K562 (cell line): ENCODE results near the gene KIAA0930. TPM values are rescaled to one million over a fixed set of nuclear protein-coding genes. Genes with fewer than 3 reads are reported as not detected.

Experiments used
- ATAC-seq: fragments of 200-7000 bp; cut with Tn5 transposase; 3 replicates; pipeline ENCODE4 v1.9.1; 2020; ENCODE audit warnings: moderate library complexity
- BruUV-seq: library from RNA; stranded (reverse); fragments of 400-500 nt; replicated peaks from 2 replicates; lab custom pipeline; 2021; lab: Mats Ljungman, UMichigan
- CTCF ChIA-PET: fragments of 300-600 bp; formaldehyde crosslinking; extraction: SDS; loops from one replicate; lab custom pipeline; 2021; ENCODE audit warnings: low intra/inter-chr PET ratio; lab: Yijun Ruan, JAX
- POLR2A ChIA-PET: fragments of 300-600, 350-650 bp; sonication (Branson Sonifier 250); formaldehyde crosslinking; extraction: SDS; loops from one replicate; lab custom pipeline; 2021; ENCODE audit warnings: antibody characterized with exemption, inconsistent platforms; lab: Yijun Ruan, JAX
- DNase-seq, 4 experiments: peaks; one replicate each; pipeline versions ENCODE4 v3.0.0 to v3.0.0-alpha.2; 2011 to 2018; ENCODE audit warnings: low spot score in 3 of 4, mixed read lengths in 3 of 4; ENCODE audit errors: extremely low read depth in 1 of 4
- FAIRE-seq: peaks from 2 replicates; lab custom pipeline; 2011; peaks lifted over from hg19 to GRCh38; lab: Jason Lieb, UNC
- H2AFZ ChIP-seq: 2 replicates; pipeline ENCODE4 v1.6.0; 2011; ENCODE audit warnings: low read depth, low read length, control low read depth, inconsistent platforms
- H3K27ac ChIP-seq: fragments of 200-600 bp; 3 replicates; pipeline ENCODE4 v1.8.0; 2011; ENCODE audit warnings: low read depth, mild to moderate bottlenecking, control low read depth, inconsistent platforms, low read length, moderate library complexity, mixed read lengths; ENCODE audit errors: extremely low read depth
- H3K27me3 ChIP-seq, 2 experiments: fragments of 300-600 bp in 1 of 2; 2 replicates in 1 of 2; 3 replicates in 1 of 2; pipeline versions ENCODE4 v1.6.0 to v1.8.0; 2011; ENCODE audit warnings: inconsistent platforms in 2 of 2, low read length in 2 of 2, mild to moderate bottlenecking in 1 of 2, mixed read lengths in 1 of 2, moderate library complexity in 1 of 2; ENCODE audit not compliant: control insufficient read depth in 2 of 2, insufficient read depth in 2 of 2
- H3K36me3 ChIP-seq: fragments of 300-600 bp; 3 replicates; pipeline ENCODE4 v1.8.0; 2011; ENCODE audit warnings: mild to moderate bottlenecking, low read length, inconsistent platforms; ENCODE audit not compliant: control insufficient read depth, insufficient read depth
- H3K4me1 ChIP-seq, 2 experiments: fragments of 200-600 bp in 1 of 2; replicated peaks in 1 of 2; 2 replicates in 1 of 2; 3 replicates in 1 of 2; pipeline versions ENCODE4 v1.5.1 to v1.8.0; 2011; ENCODE audit warnings: inconsistent platforms in 2 of 2, low read length in 2 of 2, mild to moderate bottlenecking in 1 of 2, mixed read lengths in 1 of 2, moderate library complexity in 1 of 2; ENCODE audit not compliant: control insufficient read depth in 2 of 2, insufficient read depth in 2 of 2
- H3K4me2 ChIP-seq: 2 replicates; pipeline ENCODE4 v1.6.1; 2011; ENCODE audit warnings: low read length, control low read depth, inconsistent platforms, mixed read lengths; ENCODE audit not compliant: insufficient read depth
- H3K4me3 ChIP-seq: fragments of 200-600 bp; sonication (generic), shearing (Covaris generic); 2 replicates; pipeline ENCODE4 v1.5.1; 2016; ENCODE audit warnings: control low read depth, inconsistent platforms
- H3K79me2 ChIP-seq: fragments of 200-600 bp; 3 replicates; pipeline ENCODE4 v1.8.0; 2011; ENCODE audit warnings: low read length, inconsistent platforms; ENCODE audit not compliant: control insufficient read depth, insufficient read depth
- H3K9ac ChIP-seq, 2 experiments: 2 replicates each; pipeline versions ENCODE4 v1.6.0 to v1.6.1; 2011; ENCODE audit warnings: low read depth in 2 of 2, low read length in 2 of 2, control low read depth in 1 of 2, inconsistent platforms in 1 of 2, mild to moderate bottlenecking in 1 of 2, mixed read lengths in 1 of 2; ENCODE audit not compliant: insufficient read depth in 1 of 2
- H3K9me1 ChIP-seq: one replicate; pipeline ENCODE4 v1.6.0; 2011; ENCODE audit warnings: inconsistent platforms, mild to moderate bottlenecking, low read length, moderate library complexity; ENCODE audit not compliant: control insufficient read depth, insufficient read depth
- H3K9me3 ChIP-seq: replicated peaks from 2 replicates; pipeline ENCODE4 v1.5.1; 2011; ENCODE audit warnings: low read depth, low read length, inconsistent platforms; ENCODE audit not compliant: control insufficient read depth, insufficient read depth
- H4K20me1 ChIP-seq: replicated peaks from 2 replicates; pipeline ENCODE4 v1.6.1; 2011; ENCODE audit warnings: low read length, inconsistent platforms, mixed read lengths; ENCODE audit not compliant: control insufficient read depth, insufficient read depth
- CTCFL ChIP-seq: IDR thresholded peaks from 2 replicates; pipeline ENCODE4 v1.6.1; 2011; ENCODE audit warnings: borderline replicate concordance, low read depth, mild to moderate bottlenecking, moderate library complexity, low read length; ENCODE audit not compliant: insufficient read depth, poor library complexity, severe bottlenecking
- MAZ ChIP-seq, 2 experiments: fragments of 450-650 bp in 1 of 2; sonication (generic) in 1 of 2; formaldehyde crosslinking; IDR thresholded peaks in 1 of 2; conservative IDR thresholded peaks in 1 of 2; 2 replicates each; pipeline versions ENCODE4 v1.4.0 to v1.5.0; 2020; ENCODE audit warnings: mild to moderate bottlenecking in 1 of 2, missing genetic modification reagents in 1 of 2
- ZNF134 ChIP-seq: fragments of 250-450 bp; sonication (Bioruptor Pico); conservative IDR thresholded peaks from 2 replicates; pipeline ENCODE4 v1.4.0; 2020
- WGBS: fragments of 100-300 bp; shearing (Covaris generic); methylation state at CpG from one replicate; pipeline ENCODE4 v1.1.6; 2016; ENCODE audit warnings: low coverage, mixed read lengths; ENCODE audit not compliant: insufficient coverage; ENCODE audit errors: missing lambda C conversion rate; 5-methylcytosine and 5-hydroxymethylcytosine counted together
- in situ Hi-C: fragments of 300-500 bp; cut with MboI; formaldehyde crosslinking; loops from 4 replicates; pipeline ENCODE4 v1.15.0; 2018; ENCODE audit warnings: inconsistent platforms, mixed read lengths
- intact Hi-C: fragments of 100-400 bp; cut with micrococcal nuclease; formaldehyde crosslinking; loops from 2 replicates; pipeline ENCODE4 v1.14.2; 2022
- polyA plus RNA-seq, 8 experiments: library from polyadenylated mRNA; depleted of rRNA in 4 of 8; stranded (reverse) in 5 of 8; unstranded in 3 of 8; fragments of >200 nt; fragmentation: Nextera tagmentation in 2 of 8; fragmentation: Illumina TruSeq in 1 of 8; extraction: Ambion mirVana in 2 of 8; extraction: Trizol in 1 of 8; gene quantifications; 2 replicates each; pipeline versions ENCODE4 v1.2.1 to v1.2.3, GENCODE V29; 2011 to 2014; ENCODE audit warnings: inconsistent platforms in 1 of 8, missing spikeins in 1 of 8
- total RNA-seq, 7 experiments: library from RNA; depleted of rRNA in 6 of 7; stranded (reverse); fragments of >200 nt in 6 of 7; fragmentation: Illumina TruSeq in 2 of 7; extraction: Trizol in 2 of 7; gene quantifications; 2 replicates each; pipeline versions ENCODE4 v1.2.1 to v1.2.3, GENCODE V29; 2011 to 2021; ENCODE audit warnings: low replicate concordance in 1 of 7
- TF ChIP-seq, protein P1 (sequence below): sonication (generic); formaldehyde crosslinking; IDR thresholded peaks from 2 replicates; pipeline ENCODE4 v1.8.0; 2022; ENCODE audit warnings: missing genetic modification reagents, mild to moderate bottlenecking, borderline replicate concordance

The KIAA0930 gene
- total and polyA plus RNA-seq, 9 of the 15 experiments (the other 6 are each of a cell fraction or from before 2014, with no cell fraction given) = 0.24 to 12.1 (median 6.4) TPM

GRCh38 chr22:45268958-45269844, 28.5 kb upstream of the KIAA0930 start (continued):
- TF ChIP-seq CTCFL (peak; percentile 30), MAZ (CRISPR knock-in tag; conservative IDR thresholded peaks at IDR 0.05 in 1 of 2, IDR thresholded peaks at IDR 0.05 in 1 of 2) (peak; percentile 64 to 83; a peak in 3 of 4 replicates)

DNA sequence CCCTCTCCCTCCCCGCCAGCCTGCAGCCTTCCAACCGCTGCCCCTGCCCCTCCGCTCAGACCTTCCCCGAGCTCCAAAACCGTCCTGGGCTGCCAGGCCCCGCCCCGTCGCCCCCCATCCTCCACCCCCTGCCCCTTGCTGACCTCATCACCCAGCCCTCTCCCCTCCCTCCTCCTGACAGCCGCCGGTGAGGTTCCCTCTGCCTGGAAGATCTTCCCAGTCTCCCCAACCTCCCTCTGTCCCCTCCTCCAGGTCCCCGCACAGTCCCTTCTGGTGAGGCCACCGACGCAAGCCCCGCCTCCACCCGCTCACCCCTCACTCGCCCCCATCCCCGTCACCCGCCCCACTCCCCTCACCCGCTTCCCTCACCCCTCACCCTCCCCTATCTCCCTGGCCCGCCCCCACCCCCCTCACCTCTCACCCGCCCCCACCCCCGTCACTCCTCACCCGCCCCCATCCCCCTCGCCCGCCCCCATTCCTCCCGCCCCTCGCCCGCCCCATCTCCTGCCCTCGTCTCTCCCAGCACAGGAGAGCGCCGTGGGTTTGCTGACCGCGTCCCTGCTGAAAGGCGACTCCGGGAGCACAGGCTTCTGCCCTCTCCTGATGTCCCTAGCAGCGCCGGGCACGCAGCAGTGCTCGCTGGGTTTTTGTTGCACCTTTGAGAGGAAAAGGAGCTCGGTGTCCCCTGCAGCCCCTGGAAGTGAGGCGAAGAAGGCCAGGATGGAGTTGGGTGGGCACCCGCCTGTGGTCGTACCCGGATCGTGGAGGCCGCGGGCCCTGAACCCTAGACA, 27.7 kb upstream of the KIAA0930 start:
- Histone ChIP-seq H3K36me3 (no peaks in the 10 kb centered on the region), H3K4me3 (no peak overlapping the region), H3K9me3 (no peaks in the 10 kb centered on the region), H2AFZ (no peak overlapping the region), H3K4me2 (peak overlapping the region; percentile 52), H4K20me1 (no peaks in the 10 kb centered on the region), H3K4me1 (peaks cover 4 to 16% of the 10 kb centered on the region in 2 experiments; a peak in 4 of 5 replicates), H3K9me1 (no peaks in the 10 kb centered on the region), H3K27me3 (no peaks in the 10 kb centered on the region), H3K79me2 (no peaks in the 10 kb centered on the region), H3K9ac (0 out of 4 replicates have a peak overlapping the region, but pooled peaks of 1 of the 2 experiments have one; percentile 45), H3K27ac (no peak overlapping the region)
- intact Hi-C loops (loop anchor here (2.0 kb wide), 1 partner anchor 284 kb away; no protein-coding TSS in a partner anchor), in situ Hi-C loops (loop anchor here (5.0 kb wide), 2 partner anchors 164 to 284 kb away; no protein-coding TSS in a partner anchor)
- BruUV-seq = no TSS peak
- no peak for FAIRE-seq
- ATAC-seq = no peak
- DNase-seq = peak in 2 of 4 experiments; percentile 34 to 46
- 19% methylated on average over 15 of the region's 47 CpGs for WGBS
- ChIA-PET CTCF (interaction anchor here (0.5 to 1.8 kb wide), 6 partner anchors 112 to 447 kb away, joined by 3 to 15 read pairs (median 3); no protein-coding TSS in a partner anchor), POLR2A (no interaction called here)
- TF ChIP-seq, protein P1, sequence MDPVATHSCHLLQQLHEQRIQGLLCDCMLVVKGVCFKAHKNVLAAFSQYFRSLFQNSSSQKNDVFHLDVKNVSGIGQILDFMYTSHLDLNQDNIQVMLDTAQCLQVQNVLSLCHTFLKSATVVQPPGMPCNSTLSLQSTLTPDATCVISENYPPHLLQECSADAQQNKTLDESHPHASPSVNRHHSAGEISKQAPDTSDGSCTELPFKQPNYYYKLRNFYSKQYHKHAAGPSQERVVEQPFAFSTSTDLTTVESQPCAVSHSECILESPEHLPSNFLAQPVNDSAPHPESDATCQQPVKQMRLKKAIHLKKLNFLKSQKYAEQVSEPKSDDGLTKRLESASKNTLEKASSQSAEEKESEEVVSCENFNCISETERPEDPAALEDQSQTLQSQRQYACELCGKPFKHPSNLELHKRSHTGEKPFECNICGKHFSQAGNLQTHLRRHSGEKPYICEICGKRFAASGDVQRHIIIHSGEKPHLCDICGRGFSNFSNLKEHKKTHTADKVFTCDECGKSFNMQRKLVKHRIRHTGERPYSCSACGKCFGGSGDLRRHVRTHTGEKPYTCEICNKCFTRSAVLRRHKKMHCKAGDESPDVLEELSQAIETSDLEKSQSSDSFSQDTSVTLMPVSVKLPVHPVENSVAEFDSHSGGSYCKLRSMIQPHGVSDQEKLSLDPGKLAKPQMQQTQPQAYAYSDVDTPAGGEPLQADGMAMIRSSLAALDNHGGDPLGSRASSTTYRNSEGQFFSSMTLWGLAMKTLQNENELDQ (CRISPR knock-in tag) = no peak
- no peak for TF ChIP-seq ZNF134 (CRISPR knock-in tag)
